ENCODE measurements around the gene EFHC1.

The EFHC1 gene

DNA sequence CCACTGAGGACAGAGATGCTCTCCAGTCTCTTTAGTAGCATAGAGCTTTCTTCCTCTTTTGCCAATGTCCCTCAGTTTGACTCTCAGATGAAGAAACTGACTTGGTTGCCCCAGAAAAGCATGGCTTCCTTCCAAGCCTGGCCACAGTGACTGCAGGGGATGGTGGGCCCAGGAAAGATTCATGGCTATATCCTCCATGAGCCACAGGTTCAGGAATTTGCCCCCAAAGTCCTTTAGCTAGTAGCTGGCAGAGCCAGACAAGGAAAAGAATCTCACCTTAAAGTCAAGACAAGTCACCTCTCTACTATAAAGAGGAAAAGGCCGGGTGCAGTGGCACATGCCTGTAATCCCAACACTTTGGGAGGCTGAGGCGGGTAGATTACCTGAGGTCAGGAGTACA, 113.3 kb downstream of the EFHC1 start:
- H3F3A ChIP-seq (ENCODE audit: low read depth) = peaks cover 36% of the 10 kb centered on the region
- no peaks in the 10 kb centered on the region for H3K9me3 ChIP-seq (ENCODE audit: insufficient read depth, low read depth, low read length)
- peaks cover 40% of the 10 kb centered on the region; the same call in 1 of the 2 replicates for H3K36me3 ChIP-seq (ENCODE audit: insufficient read depth, low read length)
- peaks cover 69% of the 10 kb centered on the region for H3K4me1 ChIP-seq (ENCODE audit: insufficient read depth, low read length, poor library complexity, severe bottlenecking)
- no peaks in the 10 kb centered on the region for H4K20me1 ChIP-seq (ENCODE audit: insufficient read depth, low read length, poor library complexity, severe bottlenecking)
- H3K27me3 ChIP-seq (ENCODE audit: insufficient read depth, low read length, poor library complexity, severe bottlenecking) = no peaks in the 10 kb centered on the region
- H3K4me3 ChIP-seq (ENCODE audit: low read length, poor library complexity, severe bottlenecking) = no peak overlapping the region
- H3K79me2 ChIP-seq (ENCODE audit: insufficient read depth, low read length) = peaks cover 62% of the 10 kb centered on the region
- H3K9ac ChIP-seq (ENCODE audit: low read depth, low read length, poor library complexity, severe bottlenecking) = peak overlapping the region; percentile 41
- no peaks in the 10 kb centered on the region for H3K9me2 ChIP-seq (replicated peaks; ENCODE audit: low read depth, low read length)
- no peak overlapping the region for H3K4me2 ChIP-seq (ENCODE audit: low read depth, low read length, poor library complexity, severe bottlenecking)
- TF ChIP-seq EZH2phosphoT487 (IDR thresholded peaks at IDR 0.05; ENCODE audit: borderline replicate concordance) = no peak
- TF ChIP-seq, protein P1, sequence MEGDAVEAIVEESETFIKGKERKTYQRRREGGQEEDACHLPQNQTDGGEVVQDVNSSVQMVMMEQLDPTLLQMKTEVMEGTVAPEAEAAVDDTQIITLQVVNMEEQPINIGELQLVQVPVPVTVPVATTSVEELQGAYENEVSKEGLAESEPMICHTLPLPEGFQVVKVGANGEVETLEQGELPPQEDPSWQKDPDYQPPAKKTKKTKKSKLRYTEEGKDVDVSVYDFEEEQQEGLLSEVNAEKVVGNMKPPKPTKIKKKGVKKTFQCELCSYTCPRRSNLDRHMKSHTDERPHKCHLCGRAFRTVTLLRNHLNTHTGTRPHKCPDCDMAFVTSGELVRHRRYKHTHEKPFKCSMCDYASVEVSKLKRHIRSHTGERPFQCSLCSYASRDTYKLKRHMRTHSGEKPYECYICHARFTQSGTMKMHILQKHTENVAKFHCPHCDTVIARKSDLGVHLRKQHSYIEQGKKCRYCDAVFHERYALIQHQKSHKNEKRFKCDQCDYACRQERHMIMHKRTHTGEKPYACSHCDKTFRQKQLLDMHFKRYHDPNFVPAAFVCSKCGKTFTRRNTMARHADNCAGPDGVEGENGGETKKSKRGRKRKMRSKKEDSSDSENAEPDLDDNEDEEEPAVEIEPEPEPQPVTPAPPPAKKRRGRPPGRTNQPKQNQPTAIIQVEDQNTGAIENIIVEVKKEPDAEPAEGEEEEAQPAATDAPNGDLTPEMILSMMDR (conservative IDR thresholded peaks at IDR 0.05; ENCODE audit: low read length) = no peak
- no peak overlapping the region for H2AFZ ChIP-seq (ENCODE audit: low read length)

GRCh38 chr6:52534363-52534762, 114.2 kb downstream of the EFHC1 start:
- TF ChIP-seq EZH2phosphoT487 (IDR thresholded peaks at IDR 0.05; ENCODE audit: borderline replicate concordance) = no peak
- TF ChIP-seq, protein P1 (conservative IDR thresholded peaks at IDR 0.05; ENCODE audit: low read length) = no peak
- Histone ChIP-seq H3K4me1 (ENCODE audit: insufficient read depth, low read length, poor library complexity, severe bottlenecking) (peaks cover 78% of the 10 kb centered on the region), H3K79me2 (ENCODE audit: insufficient read depth, low read length) (peaks cover 65% of the 10 kb centered on the region), H3K9me3 (ENCODE audit: insufficient read depth, low read depth, low read length) (no peaks in the 10 kb centered on the region), H4K20me1 (ENCODE audit: insufficient read depth, low read length, poor library complexity, severe bottlenecking) (no peaks in the 10 kb centered on the region), H3F3A (ENCODE audit: low read depth) (peaks cover 36% of the 10 kb centered on the region), H3K4me2 (ENCODE audit: low read depth, low read length, poor library complexity, severe bottlenecking) (peak overlapping the region; percentile 79), H3K4me3 (ENCODE audit: low read length, poor library complexity, severe bottlenecking) (peak overlapping the region; percentile 61), H3K36me3 (ENCODE audit: insufficient read depth, low read length) (peaks cover 38% of the 10 kb centered on the region; the same call in 1 of the 2 replicates), H2AFZ (ENCODE audit: low read length) (no peak overlapping the region), H3K9ac (ENCODE audit: low read depth, low read length, poor library complexity, severe bottlenecking) (peak overlapping the region; percentile 90), H3K27me3 (ENCODE audit: insufficient read depth, low read length, poor library complexity, severe bottlenecking) (no peaks in the 10 kb centered on the region), H3K9me2 (replicated peaks; ENCODE audit: low read depth, low read length) (no peaks in the 10 kb centered on the region)

- peaks cover 65% of the 10 kb centered on the region for H3K79me2 ChIP-seq (ENCODE audit: insufficient read depth, low read length)
- no peaks in the 10 kb centered on the region for H3K9me2 ChIP-seq (replicated peaks; ENCODE audit: low read depth, low read length)
- H3F3A ChIP-seq (ENCODE audit: low read depth) = peaks cover 36% of the 10 kb centered on the region
- no peaks in the 10 kb centered on the region for H4K20me1 ChIP-seq (ENCODE audit: insufficient read depth, low read length, poor library complexity, severe bottlenecking)
- H3K4me2 ChIP-seq (ENCODE audit: low read depth, low read length, poor library complexity, severe bottlenecking) = peak overlapping the region; percentile 79
- peak overlapping the region; percentile 90 for H3K9ac ChIP-seq (ENCODE audit: low read depth, low read length, poor library complexity, severe bottlenecking)
- H3K4me3 ChIP-seq (ENCODE audit: low read length, poor library complexity, severe bottlenecking) = peak overlapping the region; percentile 61
- H2AFZ ChIP-seq (ENCODE audit: low read length) = no peak overlapping the region
- no peaks in the 10 kb centered on the region for H3K9me3 ChIP-seq (ENCODE audit: insufficient read depth, low read depth, low read length)
- H3K36me3 ChIP-seq (ENCODE audit: insufficient read depth, low read length) = peaks cover 39% of the 10 kb centered on the region; the same call in 1 of the 2 replicates
- peaks cover 84% of the 10 kb centered on the region for H3K4me1 ChIP-seq (ENCODE audit: insufficient read depth, low read length, poor library complexity, severe bottlenecking)
- H3K27me3 ChIP-seq (ENCODE audit: insufficient read depth, low read length, poor library complexity, severe bottlenecking) = no peaks in the 10 kb centered on the region
- TF ChIP-seq, protein P1 (conservative IDR thresholded peaks at IDR 0.05; ENCODE audit: low read length) = no peak
- TF ChIP-seq EZH2phosphoT487 (IDR thresholded peaks at IDR 0.05; ENCODE audit: borderline replicate concordance) = no peak
Observed at GRCh38 chr6:52534966-52535390, 114.8 kb downstream of the EFHC1 start.

All from Loucy (cell line).